ENCODE data around the gene PFKFB3.
"Not testable (repeated sequence)": the region's sequence is repeated elsewhere in the genome, so short reads cannot be mapped to it uniquely, and the experiment has no call there.

Gene PFKFB3

DNA sequence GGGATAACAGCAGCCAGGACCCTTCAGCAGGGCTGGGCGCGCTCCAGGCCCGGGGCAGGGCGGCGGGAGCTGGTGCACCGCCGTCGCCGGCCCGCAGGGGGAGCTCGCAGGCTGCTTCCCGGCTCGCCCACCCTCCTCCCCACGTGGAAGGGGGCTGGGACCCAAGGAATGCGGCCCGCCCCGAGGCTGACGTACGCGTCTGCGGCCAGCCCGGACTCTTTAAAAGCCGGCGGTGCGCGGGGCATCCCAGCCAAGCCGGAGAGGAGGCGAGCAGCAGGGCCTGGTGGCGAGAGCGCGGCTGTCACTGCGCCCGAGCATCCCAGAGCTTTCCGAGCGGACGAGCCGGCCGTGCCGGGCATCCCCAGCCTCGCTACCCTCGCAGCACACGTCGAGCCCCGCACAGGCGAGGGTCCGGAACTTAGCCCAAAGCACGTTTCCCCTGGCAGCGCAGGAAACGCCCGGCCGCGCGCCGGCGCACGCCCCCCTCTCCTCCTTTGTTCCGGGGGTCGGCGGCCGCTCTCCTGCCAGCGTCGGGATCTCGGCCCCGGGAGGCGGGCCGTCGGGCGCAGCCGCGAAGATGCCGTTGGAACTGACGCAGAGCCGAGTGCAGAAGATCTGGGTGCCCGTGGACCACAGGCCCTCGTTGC is at the start of gene PFKFB3:
Gene PFKFB3, plus strand, starts transcription at position 249 of the 647 bp plus-strand sequence. Its CDS starts 329 bp downstream, at position 578.
- in situ Hi-C loops (cut with MboI; ENCODE audit: low sequenced_read_pairs): no loop called here

GRCh38 chr10:6153845-6154244 is 48.9 kb upstream of the PFKFB3 start:
- in situ Hi-C loops (cut with MboI; ENCODE audit: low sequenced_read_pairs): no loop called here

- in situ Hi-C loops (cut with MboI; ENCODE audit: low sequenced_read_pairs): no loop called here
Measured at GRCh38 chr10:6154566-6154965, 48.2 kb upstream of the PFKFB3 start.

DNA sequence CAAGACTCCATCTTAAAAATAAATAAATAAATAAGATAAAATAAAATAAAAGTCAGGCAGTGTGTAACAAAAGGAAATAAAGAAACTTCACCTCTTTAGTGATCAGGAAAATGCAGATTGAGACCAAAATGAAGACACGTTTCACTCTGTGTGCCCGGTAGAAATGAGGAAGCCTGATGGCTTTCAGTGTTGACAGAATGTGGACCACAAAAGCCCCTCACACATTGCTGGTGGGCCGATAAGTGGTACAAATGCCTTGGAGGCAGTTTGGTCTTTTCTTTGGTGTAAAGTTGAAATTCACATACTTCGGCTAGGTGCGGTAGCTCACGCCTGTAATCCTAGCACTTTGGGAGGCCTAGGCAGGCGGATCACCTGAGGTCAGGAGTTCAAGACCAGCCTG is 44.5 kb upstream of the PFKFB3 start:
- in situ Hi-C loops (cut with MboI; ENCODE audit: low sequenced_read_pairs): no loop called here

- in situ Hi-C loops (cut with MboI; ENCODE audit: low sequenced_read_pairs): no loop called here
Measured at GRCh38 chr10:6161921-6162320, 40.8 kb upstream of the PFKFB3 start.

- in situ Hi-C loops (cut with MboI; ENCODE audit: low sequenced_read_pairs): no loop called here
Measured at GRCh38 chr10:6162589-6163356, 40.0 kb upstream of the PFKFB3 start.

- in situ Hi-C loops (cut with MboI; ENCODE audit: low sequenced_read_pairs): no loop called here
Measured at GRCh38 chr10:6163364-6164270, 39.1 kb upstream of the PFKFB3 start.

DNA sequence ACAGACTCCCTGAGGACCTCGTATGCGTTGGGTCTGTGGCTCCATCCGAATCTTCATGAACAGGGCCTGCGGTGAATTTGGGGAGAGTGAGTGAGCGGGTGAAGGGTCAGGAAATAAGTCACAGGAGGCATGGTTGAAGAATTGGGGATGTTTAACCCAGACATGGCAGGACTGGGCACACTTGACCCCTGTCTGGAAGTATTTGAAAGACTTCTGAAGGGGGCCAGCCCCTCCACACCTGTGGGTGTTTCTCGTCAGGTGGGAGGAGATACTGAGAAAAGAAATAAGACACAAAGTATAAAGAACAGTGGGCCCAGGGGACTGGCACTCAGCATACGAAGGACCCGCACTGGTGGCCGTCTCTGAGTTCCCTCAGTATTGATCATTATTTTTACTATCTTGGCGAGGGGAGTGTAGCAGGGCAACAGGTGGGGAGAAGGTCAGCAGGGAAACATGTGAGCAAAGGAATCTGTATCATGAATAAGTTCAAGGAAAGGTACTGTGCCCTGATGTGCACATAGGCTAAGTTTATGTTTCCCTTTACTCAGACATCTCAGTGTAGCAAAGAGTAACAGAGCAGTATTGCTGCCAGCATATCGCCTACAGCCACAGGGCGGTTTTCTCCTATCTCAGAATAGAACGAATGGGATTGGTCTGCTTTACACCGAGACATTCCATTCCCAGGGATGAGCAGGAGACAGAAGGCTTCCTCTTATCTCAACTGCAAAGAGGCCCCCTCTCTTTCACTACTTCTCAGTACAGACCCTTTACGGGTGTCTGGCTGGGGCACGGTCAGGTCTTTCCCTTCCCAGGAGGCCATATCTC is 38.2 kb upstream of the PFKFB3 start:
- in situ Hi-C loops (cut with MboI; ENCODE audit: low sequenced_read_pairs): no loop called here

DNA sequence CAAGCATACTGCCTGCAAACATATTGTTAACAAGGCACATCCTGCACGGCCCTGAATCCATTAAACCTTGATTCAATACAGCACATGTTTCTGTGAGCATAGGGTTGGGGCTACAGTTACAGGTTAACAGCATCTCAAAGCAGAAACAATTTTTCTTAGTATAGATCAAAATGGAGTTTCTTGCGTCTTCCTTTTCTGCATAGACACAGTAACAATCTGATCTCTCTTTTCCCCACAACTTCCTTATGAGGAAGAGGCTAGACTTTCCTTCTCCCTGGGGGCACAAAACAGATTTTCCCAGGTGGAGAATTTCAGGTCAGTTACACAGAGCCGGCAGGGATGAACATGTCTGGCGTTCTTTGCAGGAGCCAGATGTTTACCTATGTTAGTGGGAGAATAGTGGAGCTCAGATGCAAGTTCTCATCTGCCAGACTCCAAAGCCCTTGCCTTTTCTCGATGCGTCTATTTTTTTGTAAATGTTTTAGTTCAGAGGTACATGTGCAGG is 37.5 kb upstream of the PFKFB3 start:
- in situ Hi-C loops (cut with MboI; ENCODE audit: low sequenced_read_pairs): no loop called here

GRCh38 chr10:6165933-6166332 is 36.8 kb upstream of the PFKFB3 start:
- in situ Hi-C loops (cut with MboI; ENCODE audit: low sequenced_read_pairs): not testable (repeated sequence)

GRCh38 chr10:6167456-6167855 is 35.3 kb upstream of the PFKFB3 start:
- in situ Hi-C loops (cut with MboI; ENCODE audit: low sequenced_read_pairs): no loop called here

- in situ Hi-C loops (cut with MboI; ENCODE audit: low sequenced_read_pairs): no loop called here
Measured at GRCh38 chr10:6168084-6168483, 34.6 kb upstream of the PFKFB3 start.

GRCh38 chr10:6170638-6171037 is 32.1 kb upstream of the PFKFB3 start:
- in situ Hi-C loops (cut with MboI; ENCODE audit: low sequenced_read_pairs): no loop called here

- in situ Hi-C loops (cut with MboI; ENCODE audit: low sequenced_read_pairs): no loop called here
Measured at GRCh38 chr10:6171881-6172695, 30.6 kb upstream of the PFKFB3 start.

- in situ Hi-C loops (cut with MboI; ENCODE audit: low sequenced_read_pairs): no loop called here
Measured at GRCh38 chr10:6173203-6173602, 29.5 kb upstream of the PFKFB3 start.

DNA sequence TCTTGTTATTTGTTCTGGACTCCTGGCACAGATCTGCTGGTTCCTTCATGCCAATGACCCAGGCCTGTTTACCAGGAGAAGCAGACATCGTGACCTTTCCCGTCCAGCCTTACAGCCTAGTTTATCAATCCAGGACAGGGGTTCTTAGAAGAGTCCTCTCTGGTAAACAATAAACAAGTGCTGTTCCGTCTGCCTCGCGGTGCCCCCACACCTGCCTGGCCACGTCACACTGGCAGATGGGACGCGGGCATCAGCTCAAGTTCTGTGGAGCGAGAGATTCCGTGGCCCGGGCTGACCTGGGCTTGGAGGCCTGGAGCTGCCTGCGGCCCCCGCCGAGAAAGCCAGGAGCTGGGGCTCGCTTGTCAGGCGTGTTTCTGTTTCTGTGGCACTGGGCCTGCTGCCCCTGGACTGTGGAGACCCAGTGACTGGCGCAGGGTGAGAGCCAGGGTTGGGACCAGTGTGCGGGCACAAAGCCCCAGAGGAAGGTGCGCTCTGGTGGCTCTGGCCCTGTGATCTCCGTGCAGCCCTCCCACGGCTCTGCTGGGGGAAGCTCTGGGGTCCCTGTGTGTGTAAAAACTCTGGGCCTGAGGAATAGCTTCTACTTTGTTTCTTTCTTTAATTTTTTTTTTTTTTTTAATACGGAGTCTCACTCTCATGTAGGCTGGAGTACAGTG is 28.4 kb upstream of the PFKFB3 start:
- in situ Hi-C loops (cut with MboI; ENCODE audit: low sequenced_read_pairs): no loop called here

GRCh38 chr10:6175329-6176055 is 27.2 kb upstream of the PFKFB3 start:
- in situ Hi-C loops (cut with MboI; ENCODE audit: low sequenced_read_pairs): no loop called here

GRCh38 chr10:6176691-6177231 is 26.0 kb upstream of the PFKFB3 start:
- in situ Hi-C loops (cut with MboI; ENCODE audit: low sequenced_read_pairs): no loop called here

Data from HL-60/S4 treated with phorbol 12-myristate 13-acetate at 8.2 ng/mL for 4 days and 3 days (cell line).